MV-4-11 (cell line): ENCODE results near the gene SPANXN3.
"Not testable (repeated sequence)": the region's sequence is repeated elsewhere in the genome, so short reads cannot be mapped to it uniquely, and the experiment has no call there.

Experiments
- DNase-seq: peaks from one replicate; lab custom pipeline; 2025; lab: John Stamatoyannopoulos, UW

The SPANXN3 gene

GRCh38 chrX:143517375-143517774 is at the start of gene SPANXN3:
SPANXN3 (minus strand) TSS chrX:143517475; CDS start chrX:143517391, 84 bp downstream.
- DNase-seq, result not testable (repeated sequence)

DNA sequence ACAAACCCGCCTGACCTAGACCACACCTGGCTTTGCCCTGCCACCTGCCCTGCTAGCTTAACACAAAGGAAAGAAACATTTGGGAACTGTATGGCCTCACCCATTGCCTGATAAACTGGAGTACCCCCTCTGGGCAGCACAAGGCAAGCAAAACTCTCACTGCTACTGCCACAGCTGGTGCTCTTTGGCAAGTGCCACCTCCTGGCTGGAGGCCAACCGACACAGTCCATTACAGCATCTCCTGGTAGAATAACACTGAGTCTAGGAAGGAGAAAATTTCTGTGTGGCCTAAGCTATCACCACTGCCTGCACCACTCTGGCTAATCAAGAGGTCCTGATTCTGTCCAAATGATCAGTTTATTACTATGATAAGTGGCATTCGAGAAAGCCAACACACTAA is 18.9 kb upstream of the SPANXN3 start:
- no peak for DNase-seq

GRCh38 chrX:143502196-143502595 is 15.1 kb downstream of the SPANXN3 start:
- not testable (repeated sequence) for DNase-seq

DNA sequence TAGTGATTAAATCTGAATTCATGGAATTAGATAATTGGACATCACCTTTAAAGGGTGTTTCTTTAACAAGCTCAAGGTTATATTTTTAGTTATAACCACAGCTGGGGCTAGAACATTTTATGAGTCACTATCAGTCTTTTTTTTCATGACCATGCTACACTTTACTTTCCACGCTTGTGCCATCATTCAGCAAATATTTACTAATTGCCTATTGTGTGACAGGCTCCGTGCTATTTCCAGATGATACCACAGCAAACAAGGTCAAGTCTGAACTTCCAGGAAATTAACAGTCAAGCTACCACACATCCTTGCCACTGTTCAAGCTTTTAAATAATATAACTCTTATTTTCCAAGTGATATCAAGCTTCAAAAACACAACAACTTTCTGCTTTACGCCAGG is 16.5 kb downstream of the SPANXN3 start:
- no peak for DNase-seq

DNA sequence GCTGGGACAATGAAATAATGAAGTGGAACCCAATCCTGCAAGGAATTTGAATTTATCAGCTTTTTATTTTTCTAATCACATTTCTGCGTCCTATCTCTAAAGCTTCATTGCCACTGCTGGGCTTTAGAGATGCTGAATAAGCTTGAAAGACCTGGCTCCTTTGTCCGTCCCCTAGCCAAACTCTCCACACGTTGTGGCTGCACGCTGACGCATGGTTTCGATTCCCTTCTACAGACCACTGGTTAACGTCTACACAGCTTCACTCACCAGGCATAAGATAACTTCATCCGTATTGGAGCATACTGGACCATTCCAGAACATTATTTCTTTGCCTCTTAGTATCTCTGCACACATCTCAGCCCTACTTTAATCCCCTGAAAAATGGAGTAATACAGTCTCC is 31.2 kb downstream of the SPANXN3 start:
- no peak for DNase-seq

DNA sequence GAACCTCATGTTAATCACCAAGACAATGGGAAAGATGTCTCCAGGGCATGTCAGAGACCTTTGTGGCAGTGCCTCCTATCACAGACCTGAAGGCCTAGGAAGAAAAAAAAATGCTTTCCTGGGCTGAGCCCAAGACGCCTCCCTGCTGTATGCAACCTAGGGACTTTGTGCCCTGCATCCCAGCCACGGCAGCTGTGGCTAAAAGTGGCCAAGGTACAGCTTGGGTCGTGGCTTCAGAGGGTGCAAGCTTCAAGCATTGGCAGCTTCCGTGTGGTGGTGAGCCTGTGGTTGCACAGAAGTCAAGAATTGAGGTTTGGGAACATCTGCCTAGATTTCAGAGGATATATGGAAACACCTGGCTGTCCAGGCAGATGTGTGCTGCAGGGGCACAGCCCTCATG is 40.5 kb downstream of the SPANXN3 start:
- no peak for DNase-seq

DNA sequence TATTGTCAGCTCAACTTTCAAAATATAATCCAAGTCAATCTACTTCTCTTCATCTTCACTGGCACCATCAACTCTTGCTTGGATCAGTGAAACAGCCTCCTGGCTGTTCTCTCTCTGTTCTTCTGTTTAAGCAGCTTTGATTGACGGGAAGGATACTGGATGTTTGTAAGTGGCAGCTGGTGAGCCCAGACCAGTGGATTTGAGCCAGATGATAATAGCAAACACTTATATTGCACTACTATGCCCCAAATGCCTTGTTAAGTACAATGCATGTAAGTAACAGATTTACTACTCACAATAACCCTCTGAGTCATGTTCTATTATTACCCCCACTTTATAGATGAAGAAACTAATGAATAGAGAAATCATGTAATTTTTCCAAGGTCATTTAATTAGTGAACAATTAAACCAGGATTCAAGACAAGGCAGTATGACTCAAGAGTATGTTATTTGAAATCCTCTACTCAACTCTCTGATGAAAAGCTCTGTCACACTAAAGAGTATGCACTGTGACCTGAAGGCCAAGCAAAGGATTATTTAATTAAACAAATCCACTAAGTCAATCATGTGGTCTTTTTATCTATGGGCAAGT is 44.8 kb downstream of the SPANXN3 start:
- DNase-seq, result no peak

GRCh38 chrX:143466130-143466529 is 51.1 kb downstream of the SPANXN3 start:
- DNase-seq, result no peak

DNA sequence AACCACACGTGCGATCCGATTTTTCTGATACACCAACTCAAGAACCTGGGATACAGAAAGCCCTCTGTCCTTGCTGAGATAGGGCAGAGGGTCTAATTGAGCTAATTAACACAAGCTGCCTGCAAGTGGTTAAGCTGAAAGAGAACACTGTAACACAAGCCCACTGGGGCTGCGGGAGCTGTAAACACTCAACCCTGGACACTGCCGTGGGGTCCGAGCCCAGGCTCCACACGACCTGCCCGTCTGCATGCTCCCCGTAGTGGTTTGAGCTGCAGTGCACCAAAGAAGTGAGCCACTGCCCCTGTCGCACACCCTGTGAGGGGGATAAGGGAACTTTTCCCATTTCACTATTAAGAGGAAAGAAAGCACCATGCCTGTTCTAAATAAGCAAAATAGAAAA is 54.6 kb downstream of the SPANXN3 start:
- DNase-seq, result no peak

DNA sequence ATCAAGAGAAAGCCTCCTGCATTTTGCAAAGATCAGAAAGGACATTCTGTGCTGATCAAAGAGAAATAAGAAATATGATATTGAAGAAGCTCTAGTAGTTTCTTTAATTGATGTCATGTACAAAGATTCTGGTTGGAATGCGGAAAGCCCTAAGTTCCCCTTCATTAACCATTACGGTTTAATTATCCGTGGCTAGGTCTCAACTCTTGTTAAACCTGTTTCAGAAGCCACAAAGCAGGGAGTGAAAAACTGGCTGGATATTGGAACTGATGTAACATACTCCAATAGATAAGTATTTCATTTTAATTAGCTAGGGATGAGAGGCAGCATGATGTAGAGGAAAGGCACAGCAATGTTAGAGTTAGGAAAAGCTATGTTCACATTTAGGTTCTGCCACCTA is 55.7 kb downstream of the SPANXN3 start:
- DNase-seq, result no peak
